ENCODE data around the gene SYCE3.

SYCE3 gene

DNA sequence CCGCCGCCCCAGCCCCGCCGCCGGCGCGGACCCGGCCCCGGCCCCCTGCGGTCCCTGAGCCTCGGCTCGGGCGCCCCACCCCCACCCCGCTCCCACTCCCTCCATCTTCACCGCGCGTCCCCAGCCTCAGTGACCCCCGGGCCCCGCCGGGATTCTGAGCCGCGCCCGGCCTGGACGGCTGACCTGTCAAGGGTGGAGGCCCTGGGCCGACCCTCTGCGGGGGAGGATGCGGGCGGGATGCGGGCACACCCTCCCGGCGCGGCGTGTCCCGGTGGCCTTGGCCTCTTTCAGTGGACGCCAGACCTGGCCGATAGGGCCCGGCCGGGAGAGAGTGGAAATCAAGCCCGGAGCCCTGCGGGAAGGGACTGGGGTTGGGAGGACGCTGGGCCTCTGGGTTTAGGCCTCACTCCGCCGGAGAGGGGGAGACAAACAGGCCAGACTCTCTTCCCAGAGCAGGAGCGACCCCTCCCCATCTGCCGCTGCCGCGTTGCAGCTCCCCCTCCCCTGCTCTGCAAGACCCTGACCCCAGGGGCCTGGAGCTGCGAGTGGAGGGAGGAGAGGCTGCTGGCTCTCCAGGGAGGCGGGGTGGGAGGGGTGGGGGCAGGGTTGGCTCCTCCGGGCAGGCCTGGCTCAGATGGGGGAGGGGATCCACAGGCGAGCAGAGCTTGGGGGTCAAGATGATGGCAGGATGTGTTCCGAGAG is 38.4 kb upstream of the SYCE3 start:
- in situ Hi-C loops (cut with MboI; ENCODE audit: low sequenced_read_pairs): no loop called here

DNA sequence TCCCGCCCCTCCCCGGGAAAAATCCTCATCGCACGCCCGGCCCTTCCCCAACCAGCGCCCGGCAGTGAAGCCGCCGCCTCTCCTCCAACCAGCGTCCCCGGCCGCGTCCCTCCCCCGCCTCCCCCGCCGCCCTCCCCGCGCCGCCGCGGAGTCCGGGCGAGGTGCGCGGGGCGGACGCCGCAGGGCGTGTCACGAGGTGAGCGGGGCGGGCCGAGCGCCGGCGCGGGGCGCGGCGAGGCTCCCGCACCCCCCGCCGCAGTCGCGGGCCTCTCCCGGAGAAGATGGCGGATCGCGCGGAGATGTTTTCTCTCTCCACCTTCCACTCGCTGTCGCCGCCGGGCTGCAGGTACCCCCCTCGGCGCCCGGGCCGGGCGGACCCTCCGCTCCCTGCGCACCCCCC is 37.8 kb upstream of the SYCE3 start, which contains the start of gene MAPK8IP2:
Gene MAPK8IP2 (plus strand): TSS at position 256 of the 400 bp plus-strand sequence. CDS start 26 bp downstream, at position 282.
- in situ Hi-C loops (cut with MboI; ENCODE audit: low sequenced_read_pairs): no loop called here

DNA sequence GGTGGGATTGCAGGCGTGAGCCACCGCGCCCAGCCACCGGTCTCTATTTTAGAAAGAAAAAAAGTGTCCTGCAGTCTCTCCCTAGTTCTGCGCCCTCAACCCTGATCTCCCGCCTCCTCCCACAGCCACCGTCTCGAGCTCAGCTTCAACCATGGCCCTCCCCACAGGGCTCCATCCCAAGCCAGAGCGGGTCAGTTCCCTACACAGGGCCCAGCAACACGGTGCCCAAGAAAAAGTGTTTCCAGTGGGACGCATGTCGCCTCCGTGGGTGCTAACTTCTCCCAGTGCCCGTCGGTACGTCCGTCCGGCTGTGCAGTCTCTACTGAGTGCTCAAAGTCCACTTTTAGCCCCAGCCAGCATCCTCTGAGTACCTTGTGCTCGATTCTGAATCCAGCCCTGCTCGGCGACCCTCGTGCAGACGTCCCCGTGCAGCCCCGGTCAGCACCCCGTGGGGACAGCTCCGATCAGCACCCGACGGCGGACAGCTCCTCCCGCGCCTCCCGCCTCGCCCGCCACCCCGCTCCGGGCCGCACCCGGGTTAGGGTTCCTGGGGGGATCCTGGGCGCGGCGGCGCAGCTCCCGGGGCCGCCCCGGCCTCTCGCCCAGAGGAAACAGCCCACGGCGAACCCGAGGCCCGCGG is 37.2 kb upstream of the SYCE3 start:
- in situ Hi-C loops (cut with MboI; ENCODE audit: low sequenced_read_pairs): no loop called here

DNA sequence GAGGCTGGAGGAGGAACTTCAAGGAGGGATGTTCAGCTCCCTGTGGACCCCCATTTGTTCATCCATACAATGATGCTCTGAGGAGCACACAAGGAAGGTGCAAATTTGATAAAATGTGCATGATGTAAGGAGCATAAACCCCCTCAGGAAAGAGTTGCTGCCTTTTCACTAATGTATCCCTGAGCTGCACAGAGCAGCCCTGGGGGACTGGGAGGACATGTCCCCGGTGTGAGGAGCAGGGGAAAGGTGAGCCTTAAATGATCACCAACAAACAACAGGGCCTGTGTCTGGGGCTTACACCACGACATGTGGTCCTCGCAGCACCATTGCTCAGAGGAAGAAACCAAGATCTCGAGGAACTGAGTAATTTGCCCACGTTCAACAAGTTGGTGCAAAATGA is 34.4 kb upstream of the SYCE3 start:
- in situ Hi-C loops (cut with MboI; ENCODE audit: low sequenced_read_pairs): no loop called here

DNA sequence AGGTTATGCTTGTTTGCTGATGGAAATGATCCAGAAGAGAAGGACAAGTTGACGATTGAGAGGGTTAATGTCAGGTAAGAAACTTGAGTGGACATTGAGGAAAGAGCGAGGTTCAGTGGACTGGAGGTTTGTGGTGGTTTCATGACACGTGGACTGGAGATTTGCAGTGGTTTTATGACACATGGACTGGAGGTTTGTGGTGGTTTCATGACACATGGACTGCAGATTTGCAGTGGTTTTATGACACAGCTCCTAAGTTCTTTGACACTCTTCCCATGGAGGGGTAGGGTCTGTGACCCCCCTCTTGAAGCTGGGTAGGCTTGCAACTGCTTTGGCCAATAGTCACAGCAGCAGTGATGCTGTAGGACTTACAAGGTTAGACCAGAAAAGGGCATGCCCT is 32.5 kb upstream of the SYCE3 start:
- in situ Hi-C loops (cut with MboI; ENCODE audit: low sequenced_read_pairs): no loop called here

DNA sequence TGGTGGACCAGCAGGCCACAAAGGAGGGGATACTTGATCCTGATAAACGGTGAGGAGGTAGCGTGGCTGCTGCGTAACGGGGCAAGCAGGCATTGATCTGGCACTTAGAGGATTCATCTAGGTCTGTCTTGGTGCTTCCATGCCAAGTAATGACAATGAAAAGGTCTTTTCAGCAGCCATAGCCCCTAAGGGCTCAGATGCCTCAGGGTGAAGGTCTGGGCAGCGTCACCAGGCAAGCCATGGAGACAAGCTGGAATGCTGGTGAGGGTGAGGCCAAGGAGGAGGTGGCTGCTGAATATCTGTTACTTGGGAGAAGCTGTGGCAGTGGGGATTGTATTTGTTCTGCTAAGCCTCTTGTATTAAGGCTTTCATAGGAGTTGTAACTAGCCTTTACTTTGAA is 24.7 kb upstream of the SYCE3 start:
- in situ Hi-C loops (cut with MboI; ENCODE audit: low sequenced_read_pairs): no loop called here

DNA sequence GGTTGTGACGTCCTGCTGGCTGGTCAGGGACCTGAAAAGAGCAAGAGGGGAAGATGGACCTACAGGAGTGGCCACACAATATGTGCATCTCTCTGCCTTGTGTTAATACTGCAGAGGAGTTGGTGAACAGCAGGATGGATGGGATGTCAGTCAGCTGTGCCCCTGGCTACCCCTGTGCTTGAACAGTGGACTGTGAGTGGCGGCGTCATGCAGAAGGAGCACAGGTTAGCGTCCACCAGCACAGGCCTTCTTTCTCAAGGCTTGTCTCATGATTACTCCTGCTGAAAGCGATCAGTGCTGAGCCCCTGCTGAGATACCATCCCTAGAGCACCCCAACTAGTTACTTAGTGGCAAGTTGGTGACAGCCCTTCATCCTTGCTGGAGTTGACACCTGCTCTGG is 23.7 kb upstream of the SYCE3 start:
- in situ Hi-C loops (cut with MboI; ENCODE audit: low sequenced_read_pairs): no loop called here

DNA sequence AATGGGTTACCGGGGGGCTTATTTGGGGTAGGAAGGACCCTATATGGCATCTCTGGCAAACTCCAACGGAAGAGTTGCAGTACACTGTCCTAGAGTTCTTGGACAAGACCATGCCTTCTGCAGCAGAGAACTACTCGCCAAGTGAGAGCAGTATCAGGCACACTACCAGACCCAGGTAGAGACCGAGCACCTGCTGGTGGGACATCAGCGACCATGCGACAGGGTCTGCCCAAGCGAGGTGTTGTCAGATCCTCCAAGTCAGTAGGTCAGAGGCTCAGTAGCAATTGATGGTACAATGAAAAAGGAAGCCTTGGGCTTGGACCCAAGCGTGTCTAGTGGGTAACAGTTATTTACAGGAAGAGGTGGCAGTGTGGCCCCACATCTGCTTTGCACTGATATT is 23.1 kb upstream of the SYCE3 start:
- in situ Hi-C loops (cut with MboI; ENCODE audit: low sequenced_read_pairs): no loop called here

DNA sequence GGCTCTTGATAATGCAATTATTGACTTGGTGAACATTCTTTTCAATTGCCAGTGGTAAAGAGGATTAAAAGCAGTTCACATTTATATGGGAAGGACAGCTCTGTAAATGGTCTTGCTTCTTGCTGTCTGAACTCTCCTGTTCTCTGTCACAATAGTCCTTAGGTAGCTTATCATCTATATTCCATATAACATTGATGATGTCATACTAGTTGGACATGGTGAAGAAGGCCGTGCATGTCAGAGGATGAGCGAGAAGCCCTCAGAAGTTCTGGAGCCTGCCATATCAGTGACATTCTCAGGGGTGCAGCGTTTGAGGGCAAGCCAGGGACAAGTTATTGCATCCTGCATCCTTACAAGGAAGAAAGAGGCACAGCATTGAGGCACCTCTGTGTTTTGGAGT is 22.5 kb upstream of the SYCE3 start:
- in situ Hi-C loops (cut with MboI; ENCODE audit: low sequenced_read_pairs): no loop called here

DNA sequence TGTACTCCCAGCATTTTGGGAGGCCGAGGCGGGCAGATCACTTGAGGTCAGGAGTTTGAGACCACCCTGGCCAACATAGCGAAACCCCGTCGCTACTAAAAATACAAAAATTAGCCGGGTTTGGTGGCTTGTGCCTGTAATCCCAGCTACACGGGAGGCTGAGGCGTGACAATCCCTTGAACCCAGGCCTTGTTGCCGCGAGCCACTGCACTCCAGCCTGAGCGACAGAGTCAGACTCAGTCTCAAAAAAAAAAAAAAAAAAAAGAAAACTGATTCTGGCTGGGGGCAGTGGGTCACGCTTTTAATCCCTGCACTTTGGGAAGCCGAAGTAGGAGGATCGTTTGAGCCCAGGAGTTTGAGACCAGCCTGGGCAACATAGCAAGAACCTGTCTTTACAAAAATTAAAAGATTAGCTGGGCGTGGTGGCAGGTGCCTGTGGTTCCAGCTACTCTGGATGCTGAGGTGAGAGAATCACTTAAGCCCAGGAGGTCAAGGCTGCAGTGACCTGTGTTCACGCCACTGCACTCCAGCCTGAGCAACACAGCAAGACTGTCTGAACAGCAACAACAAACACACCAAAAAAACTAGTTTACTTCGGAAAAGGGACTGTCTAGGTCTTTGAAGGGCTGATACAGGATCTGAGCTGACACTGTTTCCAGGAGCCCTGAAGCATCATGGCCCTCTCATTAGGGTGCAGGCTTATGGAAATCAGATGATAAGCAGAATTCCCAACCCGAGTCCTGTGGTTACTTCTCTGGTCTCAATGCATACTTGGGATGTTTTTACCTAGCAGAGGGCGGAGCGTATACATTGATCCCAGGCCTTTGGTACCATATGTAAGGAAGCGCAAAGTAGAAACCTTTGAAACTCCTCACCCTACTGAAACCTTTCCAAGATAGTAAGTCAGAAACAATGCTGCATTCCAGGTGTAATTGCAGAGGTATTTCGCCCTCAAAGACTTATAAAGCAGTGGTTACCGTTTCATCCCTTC is 21.7 kb upstream of the SYCE3 start:
- in situ Hi-C loops (cut with MboI; ENCODE audit: low sequenced_read_pairs): no loop called here

DNA sequence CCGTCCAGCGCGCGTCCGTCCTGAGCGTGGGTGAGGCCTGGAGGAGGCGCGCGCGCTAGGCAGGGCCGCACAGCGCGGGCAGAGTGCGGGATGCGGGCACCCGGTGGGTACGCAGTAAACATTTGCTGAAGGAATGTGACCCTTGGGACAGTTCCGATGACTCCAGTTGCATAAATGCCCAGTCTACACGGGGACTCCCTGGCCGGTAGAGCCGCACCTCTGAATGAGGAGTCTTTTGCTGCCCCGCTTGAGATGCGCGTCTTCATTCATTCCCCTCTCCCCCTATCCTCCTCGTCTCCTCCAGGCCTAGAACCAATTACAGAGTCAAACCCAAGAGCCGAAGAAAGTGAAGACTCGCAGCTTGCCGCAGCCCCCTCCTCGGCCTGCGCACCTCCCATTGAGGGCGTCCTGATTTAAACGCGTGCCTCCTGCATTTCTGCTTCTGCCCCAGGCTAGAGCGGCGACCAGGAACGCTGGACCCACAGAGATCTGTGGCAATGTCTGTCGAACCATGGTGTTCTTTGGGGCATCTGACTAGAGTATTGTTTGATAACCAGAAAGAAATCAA is 20.7 kb upstream of the SYCE3 start:
- in situ Hi-C loops (cut with MboI; ENCODE audit: low sequenced_read_pairs): no loop called here

DNA sequence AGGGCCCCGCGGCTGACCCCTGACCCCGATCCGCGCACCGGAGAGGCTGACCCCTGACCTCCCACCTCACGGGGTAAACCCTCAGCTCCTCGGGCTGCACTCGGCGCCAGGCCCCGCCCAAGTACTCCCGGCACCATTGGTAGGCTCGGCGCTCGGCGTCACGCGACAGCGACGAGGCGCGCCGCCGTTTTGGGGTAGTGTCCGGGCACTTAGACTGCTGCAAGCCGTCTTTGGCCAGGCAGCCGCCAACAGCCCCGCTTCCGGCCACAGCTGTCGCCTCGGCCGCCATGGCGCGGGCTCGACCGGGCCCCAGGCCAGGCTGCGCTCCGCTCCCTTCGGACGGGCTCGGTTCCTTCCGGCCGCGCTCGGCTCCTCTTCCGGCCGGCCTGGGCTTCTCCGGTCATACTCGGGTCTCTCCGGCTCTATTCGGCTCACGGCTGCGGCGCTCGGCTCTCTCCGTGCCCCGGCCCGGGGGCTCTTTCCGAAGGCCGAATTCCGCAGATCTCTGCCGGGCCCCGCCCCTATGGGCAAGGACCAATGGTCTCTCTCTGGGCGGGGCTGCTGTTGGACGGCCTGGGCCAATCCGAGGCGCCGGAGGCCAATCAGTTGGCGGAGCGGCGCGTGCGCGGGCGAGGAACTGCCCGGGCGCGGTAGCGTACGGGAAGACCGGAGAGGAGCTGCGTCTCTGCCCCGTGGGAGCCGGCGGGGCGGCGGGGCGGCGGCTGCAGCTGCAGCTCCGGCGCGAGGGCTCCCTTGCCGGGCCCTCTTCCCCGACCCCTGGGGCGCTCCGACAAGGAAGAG is 20.0 kb upstream of the SYCE3 start, which contains the start of gene CHKB:
Gene CHKB (minus strand): TSS at position 357 of the 801 bp plus-strand sequence. CDS start 68 bp downstream, at position 289.
- in situ Hi-C loops (cut with MboI; ENCODE audit: low sequenced_read_pairs): no loop called here

DNA sequence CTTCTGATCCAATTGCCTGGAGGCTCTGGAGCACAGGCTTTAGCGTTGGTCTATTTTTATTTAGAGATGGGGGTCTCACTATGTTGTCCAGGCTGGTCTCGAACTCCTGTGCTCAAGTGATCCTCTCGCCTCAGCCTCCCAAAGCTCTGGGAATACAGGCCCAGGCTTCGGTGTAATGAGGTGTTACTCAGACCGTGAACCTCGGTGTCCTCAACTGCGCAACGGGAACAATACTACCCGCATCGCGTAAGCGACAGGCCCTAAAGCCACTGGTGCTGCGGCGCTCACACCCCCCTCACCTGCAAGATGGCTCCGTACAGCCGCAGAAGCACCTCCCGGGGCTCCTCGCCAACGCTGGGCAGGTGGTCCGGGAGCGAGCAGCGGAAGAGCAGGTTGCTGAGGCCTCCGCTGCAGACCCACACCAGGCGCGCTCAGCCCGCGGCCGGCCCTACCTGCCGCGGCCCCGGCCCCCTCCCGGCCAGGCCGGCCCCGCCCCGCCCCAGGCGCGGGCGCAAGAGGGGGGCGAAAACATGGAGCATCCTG is 19.3 kb upstream of the SYCE3 start:
- in situ Hi-C loops (cut with MboI; ENCODE audit: low sequenced_read_pairs): no loop called here

DNA sequence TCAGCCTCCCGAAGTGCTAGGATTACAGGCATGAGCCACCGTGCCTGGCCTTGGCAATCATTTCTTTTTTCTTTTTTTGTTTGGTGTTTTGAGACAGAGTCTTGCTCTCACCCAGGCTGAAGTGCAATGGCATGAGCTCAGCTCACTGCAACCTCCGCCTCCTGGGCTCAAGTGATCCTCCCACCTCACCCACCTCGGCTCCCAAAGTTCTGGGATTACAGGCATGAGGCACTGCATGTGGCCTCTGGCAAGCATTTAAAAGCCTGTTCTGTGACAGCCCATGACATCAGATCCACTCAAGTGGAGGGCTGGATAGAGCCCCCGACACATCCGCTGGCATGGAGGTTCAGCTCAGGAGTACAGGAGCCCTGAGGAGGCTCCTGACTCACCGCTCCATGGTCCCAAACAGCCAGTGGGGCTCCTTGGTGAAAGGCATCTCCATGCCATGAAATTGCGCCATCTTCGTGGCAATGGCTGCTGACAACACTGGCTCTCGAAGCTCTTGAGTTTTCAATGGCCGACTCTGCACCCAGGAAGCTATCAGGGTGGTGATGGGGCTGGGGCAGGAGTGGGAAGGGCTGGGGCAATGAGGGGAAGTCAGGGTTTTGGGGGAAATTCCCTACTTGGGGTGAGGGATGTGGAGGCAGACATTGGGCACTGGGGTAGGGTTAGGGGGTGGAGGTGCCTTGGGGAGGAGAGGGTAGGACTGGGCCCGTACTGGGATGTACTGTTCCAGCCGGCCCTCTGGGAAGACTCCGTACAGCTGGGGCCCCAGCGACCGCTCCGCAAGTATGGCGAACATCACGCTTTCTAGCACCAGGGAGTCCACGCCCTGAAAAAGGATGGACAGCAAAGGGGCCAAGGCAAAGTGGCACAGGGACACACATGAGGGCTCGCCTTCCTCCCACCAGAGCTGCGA is 18.6 kb upstream of the SYCE3 start:
- in situ Hi-C loops (cut with MboI; ENCODE audit: low sequenced_read_pairs): no loop called here

DNA sequence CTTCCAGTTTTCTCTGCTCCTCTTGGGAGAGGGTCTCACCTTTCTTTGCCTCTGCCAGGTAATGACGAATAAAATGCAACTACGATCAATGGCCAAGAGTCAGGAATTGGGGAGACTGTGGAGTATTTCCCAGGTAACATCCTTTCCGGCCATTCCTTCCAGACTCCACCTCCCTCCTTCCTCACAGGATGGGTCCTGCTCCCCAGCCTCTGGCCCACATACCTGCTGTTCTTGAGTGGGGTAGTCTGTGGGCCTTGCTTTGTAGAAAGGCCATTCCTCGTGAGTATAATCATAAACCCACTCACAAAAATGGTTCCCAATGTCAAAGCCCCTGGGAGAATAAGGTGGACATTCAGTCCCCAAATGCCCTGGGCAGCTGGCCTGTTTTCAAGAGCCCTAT is 17.0 kb upstream of the SYCE3 start:
- in situ Hi-C loops (cut with MboI; ENCODE audit: low sequenced_read_pairs): no loop called here

DNA sequence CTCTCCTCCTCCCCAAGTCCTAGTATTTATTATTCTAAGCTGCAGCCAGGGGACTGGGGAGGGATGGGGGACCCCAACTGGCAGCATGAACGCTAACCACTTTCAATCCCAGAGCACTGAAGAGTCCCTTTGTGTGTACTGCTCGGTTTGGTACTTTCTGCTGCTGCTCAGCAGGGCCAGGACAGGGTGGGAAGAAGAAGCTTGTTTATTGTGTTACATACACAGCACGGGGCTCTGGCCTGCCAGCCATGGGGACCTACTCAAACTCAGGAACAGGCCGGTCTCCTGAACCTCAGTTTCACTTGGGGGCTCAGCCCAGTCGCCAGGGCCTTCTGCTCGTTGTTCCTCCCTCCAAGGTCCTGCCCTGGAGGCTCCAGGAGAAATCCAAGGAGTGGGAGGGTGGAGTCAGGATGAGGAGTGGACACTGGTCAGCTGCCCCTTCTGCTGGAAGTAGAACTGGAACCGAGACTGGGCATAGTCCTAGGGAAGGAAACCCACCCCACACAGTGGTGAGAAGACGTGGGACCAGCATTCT is 16.1 kb upstream of the SYCE3 start:
- in situ Hi-C loops (cut with MboI; ENCODE audit: low sequenced_read_pairs): no loop called here

DNA sequence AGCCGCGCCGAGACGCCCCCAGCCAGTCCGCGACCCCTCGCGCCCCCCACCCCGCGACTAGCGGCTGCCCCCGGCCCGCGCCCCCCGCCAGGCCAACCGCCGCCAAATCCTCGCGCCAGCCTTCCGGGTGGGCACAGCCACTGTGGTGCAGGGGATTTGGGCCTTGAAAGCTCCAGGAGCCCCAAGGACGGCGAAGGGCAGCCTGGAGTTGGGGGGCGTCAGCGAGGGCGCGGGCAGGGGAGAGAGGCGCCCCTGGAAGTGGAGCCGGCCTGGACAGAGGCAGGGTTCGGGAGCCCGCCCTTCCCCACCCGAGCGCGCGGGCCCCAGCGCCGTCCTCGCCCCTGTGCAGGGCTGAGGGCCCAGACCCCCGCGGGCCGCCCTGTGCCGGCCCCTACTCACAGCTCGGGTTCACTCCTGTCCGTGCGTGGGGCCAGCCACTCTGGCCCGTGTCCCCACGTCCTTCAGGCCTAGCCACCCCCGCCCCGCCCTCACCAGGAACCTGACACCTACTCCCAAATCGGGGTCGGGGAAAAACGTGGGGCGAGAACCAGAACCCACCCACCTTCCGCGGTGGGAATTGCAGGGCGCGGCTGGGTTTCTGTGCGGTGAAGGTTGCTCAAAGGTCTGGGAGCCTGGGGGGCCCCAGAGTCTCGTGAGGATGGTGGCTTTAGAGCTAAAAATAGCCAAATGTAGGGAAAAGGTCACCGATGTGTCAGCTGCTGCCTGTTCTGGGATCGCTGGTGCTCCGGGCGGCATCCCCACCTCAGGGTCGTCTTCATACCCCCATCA is 15.5 kb upstream of the SYCE3 start, which contains the start of gene CPT1B:
Gene CPT1B (minus strand): TSS at position 441 of the 789 bp plus-strand sequence. CDS start 512 bp downstream, outside the sequence.
- in situ Hi-C loops (cut with MboI; ENCODE audit: low sequenced_read_pairs): no loop called here

DNA sequence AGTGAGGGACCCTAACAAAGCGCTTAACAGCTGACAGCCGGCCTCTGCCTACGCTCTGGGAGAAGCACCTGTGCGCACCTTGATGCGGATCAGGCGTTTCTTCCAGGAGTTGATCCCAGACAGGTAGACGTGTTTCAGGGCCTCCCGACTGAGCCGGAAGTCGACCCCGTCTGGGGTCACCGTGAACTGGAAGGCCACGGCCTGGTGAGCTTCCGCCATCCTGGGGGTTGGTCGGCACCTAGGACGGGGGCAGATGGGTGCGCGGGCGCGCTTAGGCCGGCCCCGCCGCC is 14.9 kb upstream of the SYCE3 start:
- in situ Hi-C loops (cut with MboI; ENCODE audit: low sequenced_read_pairs): no loop called here
